ENCODE results near the gene SGMS1.

Gene SGMS1

DNA sequence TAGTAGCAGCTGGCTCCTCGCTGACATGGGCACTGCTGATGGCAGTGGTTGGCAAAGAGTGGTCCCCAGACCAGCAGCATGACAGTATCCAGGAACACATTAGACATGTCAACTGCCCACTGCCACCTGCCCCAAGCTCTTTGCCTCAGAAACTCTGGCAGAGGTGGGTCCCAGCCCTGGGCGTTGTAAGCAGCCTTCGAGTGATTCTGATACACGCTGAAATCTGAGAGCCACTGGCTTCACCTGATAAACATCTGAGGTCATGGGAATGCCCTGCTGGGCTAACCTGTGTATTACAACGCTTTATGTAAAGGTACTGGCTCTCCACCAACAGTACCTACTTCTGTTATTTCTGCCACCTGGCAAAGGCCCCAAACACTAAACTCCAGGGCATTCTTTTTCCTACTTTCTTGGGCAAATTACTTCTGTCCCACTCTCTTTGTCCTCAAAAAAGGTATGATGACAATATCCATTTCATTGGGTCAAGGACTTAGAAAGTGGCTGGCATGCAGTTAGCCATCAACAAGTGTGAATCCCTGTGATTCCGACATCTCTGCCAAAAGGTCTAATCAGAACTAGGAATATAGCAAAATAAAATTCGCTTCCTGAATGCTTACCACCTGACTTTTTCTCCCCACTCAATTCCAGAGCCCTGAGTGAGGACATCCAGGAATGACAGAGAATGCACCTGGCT is 9.2 kb downstream of the SGMS1 start:
- DNase-seq = no peak
- in situ Hi-C loops (cut with MboI; ENCODE audit: low pct_unique_long_range_greater_than_20kb, low sequenced_read_pairs) = no loop called here

DNA sequence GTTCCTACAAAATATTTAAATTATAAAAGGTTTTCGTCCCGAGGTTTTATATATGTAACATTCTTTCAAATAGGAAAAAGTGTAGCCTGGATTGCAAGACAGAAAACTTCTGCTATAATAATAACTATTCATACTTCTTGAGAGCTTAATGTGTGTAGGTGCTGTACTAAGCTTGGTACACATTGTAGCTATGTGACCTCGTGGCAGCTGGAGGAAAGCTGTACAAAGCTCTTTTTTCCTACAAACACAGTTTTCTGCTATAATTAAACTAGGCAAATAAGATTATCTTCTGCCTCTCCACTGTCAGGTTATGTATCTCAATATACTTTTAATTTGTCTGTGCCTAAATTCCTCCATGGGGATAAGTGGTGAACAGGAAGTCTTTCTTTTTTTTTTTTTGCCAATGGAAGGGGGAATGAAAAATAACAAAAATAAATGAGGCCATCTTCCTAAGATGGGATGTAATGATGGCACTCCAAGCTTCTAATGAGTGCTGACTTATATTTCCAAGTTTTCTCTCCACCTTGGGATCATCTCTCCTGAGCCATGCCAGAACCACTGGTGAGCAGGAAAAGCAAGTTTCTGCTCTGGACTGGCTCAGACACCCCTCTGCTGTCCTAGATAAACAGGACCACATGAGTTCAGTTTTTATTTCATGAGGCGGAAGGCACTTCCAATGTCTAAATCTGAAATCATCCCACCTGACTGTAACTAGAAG is 9.9 kb downstream of the SGMS1 start:
- in situ Hi-C loops (cut with MboI; ENCODE audit: low pct_unique_long_range_greater_than_20kb, low sequenced_read_pairs) = no loop called here
- no peak for DNase-seq

DNA sequence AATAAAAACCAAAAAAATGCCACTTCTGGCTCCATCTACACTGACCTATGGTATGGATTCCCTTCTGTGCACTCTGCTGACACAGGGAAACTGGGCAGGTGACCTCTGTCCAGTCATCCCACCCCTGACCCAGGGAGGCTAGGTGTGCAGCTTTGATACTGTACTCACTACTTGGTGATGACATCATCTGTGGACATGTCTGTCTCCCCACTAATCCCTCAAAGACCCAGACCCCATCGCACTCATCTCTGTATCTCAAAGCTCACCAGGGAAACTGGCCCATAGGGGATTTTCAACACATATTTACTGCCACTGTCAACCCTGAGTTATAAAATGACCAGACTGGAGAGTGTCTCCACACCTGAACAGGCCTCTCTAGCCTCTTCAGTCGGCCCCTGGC is 10.6 kb downstream of the SGMS1 start:
- in situ Hi-C loops (cut with MboI; ENCODE audit: low pct_unique_long_range_greater_than_20kb, low sequenced_read_pairs) = no loop called here
- no peak for DNase-seq

DNA sequence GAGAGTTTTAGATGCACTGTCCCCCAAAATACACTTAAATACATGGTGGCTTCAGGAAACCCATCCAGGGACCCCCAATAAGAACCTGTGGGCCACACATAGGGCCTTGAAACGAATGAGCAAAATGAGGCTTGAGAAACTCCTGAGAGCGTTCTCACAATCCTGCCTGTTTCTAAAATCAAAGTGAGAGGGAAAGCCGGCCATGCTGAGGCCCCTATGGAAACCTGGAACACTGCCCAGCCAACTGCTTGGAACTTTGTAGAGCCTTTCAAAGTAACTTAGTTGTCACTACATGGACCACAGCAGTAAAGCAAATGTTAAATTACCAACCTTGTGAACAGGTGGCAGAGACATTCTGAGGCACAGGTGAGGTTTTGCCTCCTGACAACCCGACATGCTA is 13.4 kb downstream of the SGMS1 start:
- in situ Hi-C loops (cut with MboI; ENCODE audit: low pct_unique_long_range_greater_than_20kb, low sequenced_read_pairs) = no loop called here
- DNase-seq = no peak

DNA sequence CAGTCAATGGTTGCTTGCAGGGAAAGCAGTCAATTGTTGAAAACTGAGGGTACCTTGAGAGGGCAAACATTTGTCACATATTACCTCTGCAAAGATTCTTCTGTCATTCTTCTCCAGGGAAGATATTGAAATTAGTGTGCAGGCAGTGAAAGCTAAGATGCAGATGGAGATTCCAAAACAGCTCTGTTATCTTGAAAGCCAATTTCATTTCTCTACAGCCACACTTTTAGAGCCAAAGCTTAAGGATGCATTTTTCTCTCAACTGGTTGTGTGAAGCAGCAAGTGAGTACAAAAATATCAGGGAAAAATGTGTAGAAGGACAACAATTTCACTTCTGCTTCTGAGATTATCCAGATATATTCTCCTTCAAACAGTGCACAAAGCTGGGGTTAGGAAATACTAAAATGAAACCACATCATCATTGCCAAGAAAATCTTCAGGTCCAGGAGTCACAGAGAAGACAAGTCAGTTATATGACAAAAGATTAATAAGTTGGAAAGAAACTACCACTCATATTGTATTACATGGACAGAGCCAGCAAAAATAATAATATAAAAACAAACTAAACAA is 16.3 kb downstream of the SGMS1 start:
- in situ Hi-C loops (cut with MboI; ENCODE audit: low pct_unique_long_range_greater_than_20kb, low sequenced_read_pairs) = no loop called here
- DNase-seq = no peak

DNA sequence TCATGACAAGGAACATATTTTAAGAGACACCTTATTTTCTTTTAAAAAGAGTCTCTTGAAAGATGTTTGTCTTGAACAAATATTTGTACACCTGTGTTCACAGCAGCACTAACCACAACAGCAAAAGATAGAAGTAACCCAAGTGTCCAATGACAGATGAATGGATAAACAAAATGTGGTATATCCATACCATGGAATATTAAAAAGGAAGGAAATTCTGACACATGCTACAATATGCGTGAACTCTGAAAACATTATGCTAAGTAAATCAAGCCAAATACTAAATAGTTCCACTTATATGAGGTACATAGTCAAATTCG is 17.8 kb downstream of the SGMS1 start:
- DNase-seq = no peak
- in situ Hi-C loops (cut with MboI; ENCODE audit: low pct_unique_long_range_greater_than_20kb, low sequenced_read_pairs) = no loop called here

DNA sequence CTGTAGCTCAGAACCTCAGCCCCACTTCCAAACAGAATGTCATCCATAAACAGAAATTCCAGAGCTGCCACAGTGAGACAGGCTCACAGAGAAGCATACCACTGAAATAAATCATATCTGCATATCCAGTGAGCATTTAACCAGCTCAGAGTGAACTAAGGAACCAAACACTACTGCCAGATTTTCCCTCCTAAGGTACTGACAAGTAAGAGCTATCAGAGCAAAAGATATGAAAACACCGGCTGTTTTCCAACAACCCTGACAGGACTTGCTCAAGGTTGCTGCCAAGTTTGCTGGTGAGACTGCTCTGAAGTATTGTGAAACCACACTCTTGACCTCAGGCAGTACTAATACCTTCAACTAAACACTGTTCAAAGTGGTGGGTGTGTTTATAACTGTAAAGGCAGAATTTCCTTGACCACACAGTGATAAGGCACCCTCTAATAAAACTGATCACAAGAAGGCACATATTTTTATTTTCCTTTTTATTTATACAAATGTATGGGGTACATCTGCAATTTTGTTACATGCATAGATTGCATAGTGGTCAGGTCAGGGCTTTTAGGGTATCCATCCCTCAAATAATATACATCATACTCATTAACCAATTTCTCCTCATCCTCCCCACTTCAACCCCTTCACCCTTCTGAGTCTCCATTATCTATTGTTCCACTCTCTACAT is 18.3 kb downstream of the SGMS1 start:
- no peak for DNase-seq
- in situ Hi-C loops (cut with MboI; ENCODE audit: low pct_unique_long_range_greater_than_20kb, low sequenced_read_pairs) = no loop called here

DNA sequence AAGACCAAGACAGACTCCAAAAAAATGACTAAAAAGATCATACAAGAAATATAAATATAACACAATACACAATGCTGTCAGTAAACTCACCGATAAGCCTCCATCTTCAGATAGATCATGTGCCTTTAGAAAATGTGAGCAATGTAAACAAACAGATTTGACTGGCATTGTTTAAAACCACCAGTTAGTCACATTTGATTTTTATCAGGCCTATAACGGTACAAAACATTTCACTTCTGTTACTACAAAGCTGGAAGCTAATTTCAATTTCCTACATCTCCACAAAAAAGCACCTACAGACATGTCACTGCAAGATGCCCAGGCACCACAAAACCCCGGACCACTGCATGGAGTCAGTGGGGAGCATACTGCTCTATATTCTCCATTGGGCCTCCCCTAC is 18.9 kb downstream of the SGMS1 start:
- in situ Hi-C loops (cut with MboI; ENCODE audit: low pct_unique_long_range_greater_than_20kb, low sequenced_read_pairs) = no loop called here
- no peak for DNase-seq

DNA sequence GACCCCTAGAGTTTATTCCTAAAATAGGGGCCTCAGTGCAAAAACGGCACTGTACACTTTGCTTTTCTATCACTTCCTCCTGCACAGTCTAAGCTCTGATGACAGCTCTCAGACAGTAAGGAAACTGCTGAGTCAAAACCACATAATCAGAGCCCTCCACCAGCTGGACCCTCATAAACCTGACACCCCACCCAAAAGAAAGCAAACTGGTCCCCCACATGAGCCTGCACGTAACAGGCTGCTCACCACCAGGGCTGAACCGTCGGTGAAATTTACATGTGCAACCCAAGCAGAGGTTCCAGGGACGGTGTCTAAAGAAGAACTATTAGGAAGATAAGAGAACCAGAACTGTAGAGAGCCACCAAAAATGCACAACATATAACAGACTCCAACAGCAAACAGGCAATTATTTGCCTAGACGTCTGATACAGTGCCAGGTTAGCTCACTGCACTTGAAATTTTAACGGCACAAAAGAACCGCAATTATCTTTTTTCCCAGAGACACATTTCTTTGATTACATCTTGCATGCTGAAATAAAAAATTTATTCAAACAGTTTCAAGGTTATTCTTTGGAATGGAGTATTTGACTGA is 19.6 kb downstream of the SGMS1 start:
- peak; percentile 79 for DNase-seq
- in situ Hi-C loops (cut with MboI; ENCODE audit: low pct_unique_long_range_greater_than_20kb, low sequenced_read_pairs) = no loop called here

DNA sequence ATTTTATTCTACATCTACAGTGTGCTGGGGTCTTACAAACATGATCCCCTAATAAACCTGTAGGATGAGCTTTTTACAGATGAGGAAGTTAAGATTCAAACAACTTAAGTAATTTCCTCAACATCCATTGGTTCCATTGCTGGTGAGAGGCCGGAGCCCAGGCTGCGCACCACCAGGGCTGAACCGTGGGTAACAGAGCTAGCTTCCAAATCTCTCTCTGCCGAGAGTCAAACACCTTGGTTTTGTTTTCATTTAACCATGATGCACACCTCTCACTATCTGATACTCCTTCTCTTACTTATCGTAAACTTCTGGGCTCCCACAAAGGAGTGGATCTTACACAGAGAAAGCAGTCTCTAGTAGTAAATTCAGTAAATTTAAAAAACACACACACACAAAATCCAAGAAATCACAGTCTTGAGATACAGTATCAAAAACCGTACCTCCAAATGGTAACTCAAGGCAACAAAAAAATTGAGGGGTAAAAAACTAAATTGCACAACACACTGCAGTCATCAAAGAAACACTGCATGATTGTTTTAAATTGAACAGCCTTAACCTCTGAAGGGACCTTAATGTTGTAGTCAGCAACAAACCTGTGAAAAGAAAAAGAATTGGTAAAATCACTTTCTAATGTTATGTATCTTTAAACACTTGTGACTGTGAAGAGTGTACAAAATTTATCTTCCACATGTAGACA is 20.5 kb downstream of the SGMS1 start:
- in situ Hi-C loops (cut with MboI; ENCODE audit: low pct_unique_long_range_greater_than_20kb, low sequenced_read_pairs) = no loop called here
- no peak for DNase-seq

DNA sequence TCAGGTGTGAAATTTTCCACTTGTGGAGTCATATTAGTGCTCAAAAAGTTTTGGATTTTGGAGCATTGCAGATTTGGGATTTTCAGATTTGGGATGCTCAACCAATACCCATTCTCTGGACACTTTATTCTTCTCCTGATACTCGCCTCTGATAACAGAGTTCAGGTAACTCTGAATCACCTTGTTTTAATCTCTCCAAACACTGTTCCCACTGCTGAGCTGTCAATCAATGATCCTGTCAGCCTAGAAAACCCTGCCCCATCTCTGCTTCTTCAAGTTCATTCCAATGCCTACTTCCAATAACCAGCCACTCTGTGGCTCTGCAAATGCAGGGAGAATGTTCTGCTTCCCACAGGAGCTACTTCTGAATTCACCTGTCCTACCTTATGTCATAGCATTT is 21.8 kb downstream of the SGMS1 start:
- no peak for DNase-seq
- in situ Hi-C loops (cut with MboI; ENCODE audit: low pct_unique_long_range_greater_than_20kb, low sequenced_read_pairs) = no loop called here

DNA sequence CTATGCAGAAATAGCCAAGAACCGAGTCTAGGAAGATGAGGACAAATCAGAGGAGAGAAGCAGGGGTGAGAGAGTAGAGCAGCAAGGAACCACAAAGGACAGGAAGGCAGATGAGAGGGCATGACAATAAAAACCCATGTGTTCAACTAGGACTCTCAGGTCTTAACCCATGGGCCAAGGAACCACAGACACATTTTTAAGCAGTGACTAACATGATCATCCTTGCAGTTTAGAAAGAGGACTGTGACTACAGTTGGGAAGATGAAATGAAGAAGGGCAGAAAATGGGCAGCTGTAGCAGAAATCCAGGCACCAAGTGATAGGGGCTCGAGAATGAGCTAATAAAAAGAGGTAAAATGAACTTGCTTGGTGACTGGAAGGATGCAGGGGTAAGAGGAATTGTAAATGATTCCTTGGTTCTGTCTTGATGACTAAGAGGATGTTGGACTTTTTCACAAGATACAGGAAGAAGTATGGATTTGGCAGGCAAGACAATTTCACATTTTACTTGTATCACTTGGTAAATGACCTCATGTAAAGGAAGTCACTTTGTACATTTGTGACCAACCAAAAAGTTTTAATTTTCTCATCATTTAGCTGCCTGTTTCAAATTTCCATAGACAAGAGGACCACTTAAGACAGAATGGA is 22.8 kb downstream of the SGMS1 start:
- DNase-seq = no peak
- in situ Hi-C loops (cut with MboI; ENCODE audit: low pct_unique_long_range_greater_than_20kb, low sequenced_read_pairs) = no loop called here

DNA sequence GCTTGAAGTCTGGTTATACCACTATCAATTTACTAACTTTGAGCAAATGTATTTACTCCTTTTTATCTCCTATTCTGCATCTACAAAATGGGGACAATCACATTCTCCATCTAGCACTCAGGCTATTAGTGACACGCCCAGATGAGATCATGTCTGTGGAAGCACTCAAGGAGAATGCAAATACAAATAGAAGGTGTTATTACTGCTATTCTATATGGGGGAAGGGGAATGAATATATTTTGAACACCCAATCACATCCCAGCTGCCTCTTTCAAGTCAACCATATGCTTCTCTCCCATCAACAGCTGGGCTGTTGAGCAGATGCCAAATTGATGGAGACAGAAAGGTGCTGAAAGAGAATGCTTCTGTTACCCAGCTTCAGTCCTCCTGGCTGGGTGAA is 23.5 kb downstream of the SGMS1 start:
- in situ Hi-C loops (cut with MboI; ENCODE audit: low pct_unique_long_range_greater_than_20kb, low sequenced_read_pairs) = no loop called here
- no peak for DNase-seq

DNA sequence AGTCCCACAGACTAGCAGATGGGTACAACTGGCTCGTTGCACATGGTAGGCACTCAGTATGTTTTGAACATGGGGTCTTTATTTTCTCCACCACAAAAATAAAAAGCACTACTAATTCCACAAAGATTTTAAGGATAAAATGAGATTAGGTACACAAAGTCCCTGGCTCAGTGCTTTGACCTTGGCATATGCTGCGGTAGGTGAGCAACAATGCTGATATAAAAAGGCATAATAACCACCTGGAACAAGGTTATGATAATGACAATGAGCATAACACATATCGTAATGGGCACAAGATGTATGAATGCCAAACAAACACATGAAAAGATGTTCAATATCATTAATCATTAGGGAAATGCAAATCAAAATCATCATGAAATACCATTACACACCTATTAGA is 26.9 kb downstream of the SGMS1 start:
- DNase-seq = no peak
- in situ Hi-C loops (cut with MboI; ENCODE audit: low pct_unique_long_range_greater_than_20kb, low sequenced_read_pairs) = no loop called here

DNA sequence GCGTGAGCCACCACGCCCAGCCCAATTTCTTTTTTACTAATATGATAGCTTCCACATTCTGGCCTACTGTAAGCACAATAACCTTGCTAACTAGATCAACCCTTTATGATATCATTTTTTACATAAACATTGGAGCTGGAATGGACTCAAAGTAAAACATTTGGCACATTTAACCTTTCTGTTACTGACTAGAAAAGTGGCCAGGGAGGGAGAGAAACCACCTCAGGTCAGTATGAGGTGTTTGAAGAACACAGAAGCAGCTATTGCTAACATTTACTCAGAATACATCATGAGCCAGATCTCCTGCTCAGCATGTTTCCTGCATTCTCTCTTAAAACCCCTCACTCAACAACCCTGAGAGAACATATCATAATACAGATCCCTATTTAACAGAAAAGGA is 27.3 kb downstream of the SGMS1 start:
- DNase-seq = no peak
- in situ Hi-C loops (cut with MboI; ENCODE audit: low pct_unique_long_range_greater_than_20kb, low sequenced_read_pairs) = no loop called here

DNA sequence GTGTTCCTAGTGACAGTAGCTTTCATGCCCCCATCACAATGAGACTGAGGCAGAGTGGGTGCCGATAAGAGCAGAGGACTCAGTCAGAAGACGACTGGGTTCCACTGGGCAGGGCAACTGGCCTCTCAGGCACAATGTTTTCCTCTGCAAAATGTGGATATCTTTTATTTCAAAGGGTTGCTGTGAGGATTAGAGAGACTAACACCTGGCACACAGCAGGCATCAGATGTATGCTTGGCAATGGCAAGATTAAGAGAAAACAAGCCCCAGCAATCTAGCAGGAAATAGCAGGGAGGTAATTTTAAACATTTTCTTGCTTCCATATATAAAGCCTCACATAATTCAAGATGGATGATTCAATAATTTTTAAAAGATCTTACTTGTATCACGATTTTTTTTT is 28.0 kb downstream of the SGMS1 start:
- in situ Hi-C loops (cut with MboI; ENCODE audit: low pct_unique_long_range_greater_than_20kb, low sequenced_read_pairs) = no loop called here
- DNase-seq = no peak

DNA sequence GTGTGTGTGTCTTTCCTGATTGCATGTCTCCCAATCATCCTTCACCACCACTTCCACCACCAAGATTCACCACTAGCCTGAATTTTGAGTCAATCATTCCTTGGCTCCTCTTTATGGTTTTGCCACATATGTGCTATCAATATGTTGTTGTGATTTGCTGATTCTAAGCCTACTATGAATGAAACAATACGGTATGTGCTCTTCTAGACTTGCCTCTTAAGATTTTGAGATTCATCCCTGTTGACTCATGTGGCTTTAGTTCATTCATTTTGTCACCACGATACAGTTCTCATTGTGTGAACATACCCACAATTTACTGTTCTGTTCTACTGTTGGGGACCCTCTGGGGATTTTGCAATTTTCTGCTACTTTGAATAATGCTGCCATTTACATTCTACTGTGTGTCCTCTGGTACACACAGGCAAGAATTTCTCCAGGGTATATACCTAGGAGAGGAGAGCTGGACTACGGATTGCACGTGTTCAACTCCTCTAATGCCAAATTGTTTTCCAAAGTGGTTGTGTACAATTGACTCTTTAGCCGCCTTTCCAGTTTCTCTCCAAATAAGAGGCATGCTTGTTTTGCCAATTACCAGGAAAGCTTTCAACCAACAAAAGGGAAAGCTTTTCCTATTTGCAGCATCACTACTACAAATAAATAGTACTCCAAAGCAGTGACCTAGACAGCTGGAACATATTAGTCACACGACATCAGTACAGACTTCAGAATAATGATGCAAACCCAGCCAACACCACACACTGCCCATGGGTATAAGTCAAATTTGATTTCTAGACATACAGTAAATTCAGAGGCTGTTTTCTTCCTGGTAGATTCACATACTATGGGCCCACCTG is 30.0 kb downstream of the SGMS1 start:
- no peak for DNase-seq
- in situ Hi-C loops (cut with MboI; ENCODE audit: low pct_unique_long_range_greater_than_20kb, low sequenced_read_pairs) = no loop called here

DNA sequence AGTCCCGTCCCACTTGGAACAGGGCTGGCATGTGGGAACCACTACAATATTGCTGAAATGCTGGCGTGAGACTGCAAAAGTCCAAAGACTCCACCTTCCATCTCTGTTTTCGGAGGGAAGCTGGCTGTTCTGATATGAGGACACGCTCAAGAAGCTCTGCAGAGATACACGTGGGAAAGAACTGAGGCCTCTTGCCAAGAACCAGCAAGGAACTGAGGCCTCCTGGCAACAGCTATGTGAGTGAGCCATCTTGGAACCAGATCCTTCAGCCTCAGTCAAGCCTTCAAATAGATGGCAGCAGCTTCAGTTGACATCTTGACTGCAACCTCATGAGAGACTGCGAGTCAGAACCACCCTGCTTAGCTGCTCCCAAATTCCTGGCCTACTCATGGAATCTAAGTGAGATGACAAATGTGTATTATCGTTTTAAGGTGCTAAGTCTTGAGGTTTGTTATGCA is 30.8 kb downstream of the SGMS1 start:
- no peak for DNase-seq
- in situ Hi-C loops (cut with MboI; ENCODE audit: low pct_unique_long_range_greater_than_20kb, low sequenced_read_pairs) = no loop called here
